B cell (primary cell): ENCODE data around the gene SLC25A43. TPM values are rescaled to one million over a fixed set of nuclear protein-coding genes. Genes with fewer than 3 reads are reported as not detected.

ENCODE experiments used
- ATAC-seq: fragments of 200-7000 bp; cut with Tn5 transposase; one replicate; pipeline ENCODE4 v1.10.0; 2021; ENCODE audit warnings: low read depth, mild to moderate bottlenecking, moderate number of reproducible peaks, moderate library complexity
- CTCF ChIA-PET: fragments of 350-600 bp; sonication (Branson Sonifier 250); formaldehyde crosslinking; loops from one replicate; lab custom pipeline; 2021; ENCODE audit warnings: antibody characterized with exemption, inconsistent platforms; lab: Charles Lee
- POLR2A ChIA-PET: fragments of 350-600 bp; sonication (Branson Sonifier 250); formaldehyde crosslinking; loops from one replicate; lab custom pipeline; 2021; ENCODE audit warnings: antibody characterized with exemption; lab: Charles Lee
- DNase-seq: peaks from one replicate; pipeline ENCODE4 v3.0.0; 2013
- H2AFZ ChIP-seq: 2 replicates; pipeline ENCODE4 v1.6.1; 2012; ENCODE audit warnings: mild to moderate bottlenecking, low read depth, low read length; ENCODE audit not compliant: insufficient read depth, poor library complexity, severe bottlenecking
- H3K27ac ChIP-seq, 2 donors: 1 replicate in 1 of 2; 2 replicates in 1 of 2; pipeline ENCODE4 v1.5.1; 2012 to 2013; ENCODE audit warnings: low read length in 2 of 2, mild to moderate bottlenecking in 2 of 2, moderate library complexity in 1 of 2
- H3K27me3 ChIP-seq, 4 experiments: fragments of 200-600 bp in 1 of 4; sonication (generic) in 1 of 4; replicated peaks in 1 of 4; 1 replicate in 2 of 4; 2 replicates in 2 of 4; pipeline versions ENCODE4 v1.6.1 to v1.7.0; 2013 to 2016; ENCODE audit warnings: low read length in 3 of 4, mild to moderate bottlenecking in 2 of 4, mixed read lengths in 1 of 4, moderate library complexity in 1 of 4; ENCODE audit not compliant: insufficient read depth in 4 of 4, control insufficient read depth in 3 of 4; ENCODE audit errors: control extremely low read depth in 1 of 4
- H3K36me3 ChIP-seq, 2 experiments: replicated peaks in 1 of 2; 1 replicate in 1 of 2; 2 replicates in 1 of 2; pipeline versions ENCODE4 v1.6.1 to v1.7.1; 2013; ENCODE audit warnings: low read length in 1 of 2; ENCODE audit not compliant: insufficient read depth in 2 of 2, control insufficient read depth in 1 of 2; ENCODE audit errors: control extremely low read depth in 1 of 2, extremely low read depth in 1 of 2
- H3K4me1 ChIP-seq, 2 donors: fragments of 200-600 bp in 1 of 2; sonication (generic) in 1 of 2; 1 replicate in 1 of 2; 2 replicates in 1 of 2; pipeline versions ENCODE4 v1.5.1 to v1.6.1; 2013 to 2017; ENCODE audit warnings: low read length in 2 of 2; ENCODE audit not compliant: control insufficient read depth in 2 of 2, insufficient read depth in 2 of 2
- H3K4me2 ChIP-seq: replicated peaks from 2 replicates; pipeline ENCODE3; 2012; ENCODE audit warnings: mild to moderate bottlenecking, low read depth, low read length; ENCODE audit not compliant: poor library complexity, severe bottlenecking
- H3K4me3 ChIP-seq, 5 experiments: fragments of 200-600 bp in 1 of 5; sonication (generic) in 1 of 5; 1 replicate in 3 of 5; 2 replicates in 2 of 5; pipeline versions ENCODE4 v1.5.1 to v1.7.0; 2011 to 2016; ENCODE audit warnings: low read length in 4 of 5, mild to moderate bottlenecking in 4 of 5, low read depth in 2 of 5, control low read depth in 1 of 5, moderate library complexity in 1 of 5; ENCODE audit not compliant: insufficient read depth in 1 of 5; ENCODE audit errors: control extremely low read depth in 1 of 5, extremely low read depth in 1 of 5
- H3K79me2 ChIP-seq: fragments of 200-600 bp; sonication (generic); one replicate; pipeline ENCODE4 v1.6.0; 2016; ENCODE audit warnings: low read length; ENCODE audit not compliant: control insufficient read depth, insufficient read depth
- H3K9ac ChIP-seq: fragments of 200-600 bp; sonication (generic); 2 replicates; pipeline ENCODE4 v1.6.1; 2017; ENCODE audit warnings: mild to moderate bottlenecking, low read length, moderate library complexity
- H3K9me3 ChIP-seq, 3 donors: one replicate each; pipeline versions ENCODE4 v1.6.1 to v1.7.1; 2013; ENCODE audit warnings: low read length in 2 of 3; ENCODE audit not compliant: control insufficient read depth in 2 of 3, insufficient read depth in 1 of 3; ENCODE audit errors: control extremely low read depth in 1 of 3
- H4K20me1 ChIP-seq: 2 replicates; pipeline ENCODE4 v1.6.0; 2012; ENCODE audit warnings: mild to moderate bottlenecking, low read length; ENCODE audit not compliant: insufficient read depth, control insufficient read depth, poor library complexity, severe bottlenecking
- H3K27ac Mint-ChIP-seq: one replicate; pipeline ENCODE4 v1.8.0; 2021; ENCODE audit warnings: mixed read lengths
- H3K27me3 Mint-ChIP-seq: one replicate; pipeline ENCODE4 v1.8.0; 2021; ENCODE audit warnings: mixed read lengths
- H3K4me1 Mint-ChIP-seq: one replicate; pipeline ENCODE4 v1.8.0; 2021; ENCODE audit warnings: mixed read lengths
- H3K4me3 Mint-ChIP-seq: one replicate; pipeline ENCODE4 v1.8.0; 2021; ENCODE audit warnings: mixed read lengths
- H3K9me3 Mint-ChIP-seq: one replicate; pipeline ENCODE4 v1.8.0; 2022; ENCODE audit warnings: mixed read lengths; ENCODE audit not compliant: insufficient read depth
- CTCF ChIP-seq: fragments of 200-600 bp; IDR thresholded peaks from one replicate; pipeline ENCODE4 v1.8.0; 2022; ENCODE audit warnings: antibody characterized with exemption, mild to moderate bottlenecking
- EZH2 ChIP-seq: IDR thresholded peaks from 2 replicates; pipeline ENCODE4 v1.6.1; 2012; ENCODE audit warnings: borderline replicate concordance, low read depth, mild to moderate bottlenecking, moderate library complexity, low read length; ENCODE audit not compliant: insufficient read depth, poor library complexity, severe bottlenecking
- WGBS: methylation state at CpG from one replicate; pipeline ENCODE4 v1.1.5; 2013; ENCODE audit warnings: missing lambda C conversion rate; ENCODE audit not compliant: insufficient coverage; 5-methylcytosine and 5-hydroxymethylcytosine counted together
- intact Hi-C: fragments of 100-400 bp; cut with micrococcal nuclease; formaldehyde crosslinking; loops from one replicate; pipeline ENCODE4 v1.10.0; 2022
- polyA plus RNA-seq: library from polyadenylated mRNA; depleted of rRNA; stranded (reverse); fragments of >200 nt; gene quantifications from 2 replicates; pipeline ENCODE4 v1.2.3, GENCODE V29; 2012
- total RNA-seq, 2 donors: library from RNA; stranded (reverse); fragments of 120-200 nt in 1 of 2; gene quantifications; 1 replicate in 1 of 2; 2 replicates in 1 of 2; pipeline versions ENCODE4 v1.2.3 to v1.2.4, GENCODE V29; 2013 to 2022

The SLC25A43 gene
- total and polyA plus RNA-seq, 2 donors (not counting 1 experiment from before 2014, with no cell fraction given) = 9.1 to 11.2 TPM

- no peaks in the 10 kb centered on the region for H3K4me1 ChIP-seq
- Mint-ChIP-seq H3K9me3 (no peaks in the 10 kb centered on the region), H3K27me3 (peaks cover 22% of the 10 kb centered on the region), H3K4me1 (no peaks in the 10 kb centered on the region), H3K4me3 (no peak overlapping the region), H3K27ac (no peak overlapping the region)
- WGBS = 100% methylated on average over 1 of the region's 2 CpGs
- intact Hi-C loops = no loop called here
- no peak for DNase-seq
- H3K4me3 ChIP-seq = no peak overlapping the region
- no peaks in the 10 kb centered on the region for H3K36me3 ChIP-seq
- H3K27ac ChIP-seq = no peak overlapping the region
- ATAC-seq = no peak
- H3K79me2 ChIP-seq = no peaks in the 10 kb centered on the region
- no peak for TF ChIP-seq CTCF
- no peak for TF ChIP-seq EZH2
- H2AFZ ChIP-seq = no peak overlapping the region
- ChIA-PET CTCF (no interaction called here), POLR2A (no interaction called here)
- H3K27me3 ChIP-seq = no peaks in the 10 kb centered on the region
- H3K9me3 ChIP-seq = no peaks in the 10 kb centered on the region
- no peak overlapping the region for H3K4me2 ChIP-seq
- no peak overlapping the region for H3K9ac ChIP-seq
- H4K20me1 ChIP-seq = no peaks in the 10 kb centered on the region
Observed at GRCh38 chrX:119374736-119375135, 24.4 kb upstream of the SLC25A43 start.

- H3K9ac ChIP-seq = no peak overlapping the region
- peaks cover 22% of the 10 kb centered on the region for H3K27me3 Mint-ChIP-seq
- no peaks in the 10 kb centered on the region for H4K20me1 ChIP-seq
- H3K4me1 ChIP-seq = no peaks in the 10 kb centered on the region
- no peaks in the 10 kb centered on the region for H3K36me3 ChIP-seq
- ChIA-PET POLR2A (no interaction called here), CTCF (no interaction called here)
- H3K4me2 ChIP-seq = no peak overlapping the region
- H3K27ac Mint-ChIP-seq = no peak overlapping the region
- TF ChIP-seq CTCF (no peak), EZH2 (no peak)
- no peaks in the 10 kb centered on the region for H3K27me3 ChIP-seq
- H3K4me3 ChIP-seq = no peak overlapping the region
- H3K79me2 ChIP-seq = no peaks in the 10 kb centered on the region
- no peaks in the 10 kb centered on the region for H3K4me1 Mint-ChIP-seq
- no peaks in the 10 kb centered on the region for H3K9me3 Mint-ChIP-seq
- no peak overlapping the region for H3K27ac ChIP-seq
- ATAC-seq (no peak), DNase-seq (no peak)
- no peak overlapping the region for H3K4me3 Mint-ChIP-seq
- intact Hi-C loops = no loop called here
- H3K9me3 ChIP-seq = no peaks in the 10 kb centered on the region
- 80% methylated on average over 1 of the region's 3 CpGs for WGBS
- no peak overlapping the region for H2AFZ ChIP-seq
Observed at GRCh38 chrX:119375561-119375960, 23.6 kb upstream of the SLC25A43 start.
